GM12878 (cell line): Measurements from ENCODE around the gene CEP170B.

Source experiments
- BCLAF1 ChIP-seq: fragments of 450-650 bp; IDR thresholded peaks from 2 replicates; pipeline ENCODE4 v1.6.1; 2017; ENCODE audit warnings: antibody characterized with exemption, mild to moderate bottlenecking, moderate library complexity
- CTCF ChIP-seq, 3 experiments: IDR thresholded peaks in 2 of 3; conservative IDR thresholded peaks in 1 of 3; 2 replicates each; pipeline ENCODE4 v1.5.1; 2011; ENCODE audit warnings: low read depth in 3 of 3, low read length in 3 of 3, mild to moderate bottlenecking in 3 of 3, control low read depth in 2 of 3, moderate library complexity in 2 of 3, inconsistent platforms in 1 of 3, mixed read lengths in 1 of 3; ENCODE audit not compliant: control insufficient read depth in 2 of 3, insufficient read depth in 1 of 3; ENCODE audit errors: extremely low read depth in 1 of 3
- EZH2 ChIP-seq: IDR thresholded peaks from 2 replicates; pipeline ENCODE4 v1.6.1; 2012; ENCODE audit warnings: low read depth, mild to moderate bottlenecking, control low read depth, inconsistent platforms, low read length, borderline replicate concordance; ENCODE audit not compliant: control insufficient read depth
- FOXM1 ChIP-seq: IDR thresholded peaks from 2 replicates; pipeline ENCODE4 v1.6.1; 2012; ENCODE audit warnings: low read depth, mild to moderate bottlenecking, inconsistent platforms, low read length, moderate library complexity
- KAT2A ChIP-seq: conservative IDR thresholded peaks from 2 replicates; pipeline ENCODE4 v1.6.1; 2011; ENCODE audit warnings: low read depth, low read length; ENCODE audit not compliant: control insufficient read depth
- POLR2AphosphoS5 ChIP-seq: IDR thresholded peaks from 2 replicates; pipeline ENCODE4 v1.6.1; 2011; ENCODE audit warnings: mild to moderate bottlenecking, low read length, inconsistent platforms
- RAD21 ChIP-seq: IDR thresholded peaks from 2 replicates; pipeline ENCODE4 v1.6.1; 2011; ENCODE audit warnings: mild to moderate bottlenecking, low read depth, low read length, moderate library complexity; ENCODE audit not compliant: insufficient read depth
- TAF1 ChIP-seq: IDR thresholded peaks from 2 replicates; pipeline ENCODE4 v1.6.1; 2011; ENCODE audit warnings: mild to moderate bottlenecking, low read depth, low read length, borderline replicate concordance
- TARDBP ChIP-seq: IDR thresholded peaks from 2 replicates; pipeline ENCODE4 v1.6.1; 2016; ENCODE audit warnings: borderline replicate concordance
- YBX1 ChIP-seq: fragments of 450-650 bp; IDR thresholded peaks from 2 replicates; pipeline ENCODE4 v1.6.1; 2016; ENCODE audit warnings: antibody characterized with exemption

- TF ChIP-seq YBX1 (no peak), BCLAF1 (no peak), TAF1 (no peak), KAT2A (no peak), CTCF (IDR thresholded peaks at IDR 0.05 in 2 of 3, conservative IDR thresholded peaks at IDR 0.05 in 1 of 3; ENCODE audit: control insufficient read depth in 2 of 3, extremely low read depth in 1 of 3, insufficient read depth in 1 of 3, low read depth in 3 of 3, low read length in 3 of 3) (no peak), TARDBP (no peak), EZH2 (no peak), POLR2AphosphoS5 (no peak), FOXM1 (no peak), RAD21 (no peak)
These were observed 23.7 kb downstream of the CEP170B start for GRCh38 chr14:104888489-104889374.
